Small intestine (tissue), 7 donors: ENCODE measurements around the gene IFNA1. TPM values are rescaled to one million over a fixed set of nuclear protein-coding genes. Genes with fewer than 3 reads are reported as not detected.
"Not testable (repeated sequence)": the region's sequence is repeated elsewhere in the genome, so short reads cannot be mapped to it uniquely, and the experiment has no call there.

Source experiments
- DNase-seq, 2 donors: peaks; one replicate each; pipeline versions ENCODE4 v3.0.0 to v3.0.0-alpha.2; 2013
- FAIRE-seq: peaks from 2 replicates; lab custom pipeline; 2012; peaks lifted over from hg19 to GRCh38; lab: Jason Lieb, UNC
- H3K27ac ChIP-seq, 3 donors: one replicate each; pipeline ENCODE4 v1.5.1; 2013; ENCODE audit warnings: low read length in 2 of 3, mild to moderate bottlenecking in 2 of 3, control low read depth in 1 of 3, inconsistent platforms in 1 of 3, low read depth in 1 of 3, moderate library complexity in 1 of 3
- H3K27me3 ChIP-seq, 3 donors: one replicate each; pipeline ENCODE4 v1.6.1; 2013; ENCODE audit warnings: low read length in 3 of 3, inconsistent platforms in 1 of 3; ENCODE audit not compliant: control insufficient read depth in 3 of 3, insufficient read depth in 3 of 3
- H3K36me3 ChIP-seq, 3 donors: one replicate each; pipeline ENCODE4 v1.6.1; 2013; ENCODE audit warnings: low read length in 3 of 3, inconsistent platforms in 1 of 3, low read depth in 1 of 3, mild to moderate bottlenecking in 1 of 3, moderate library complexity in 1 of 3; ENCODE audit not compliant: control insufficient read depth in 3 of 3, insufficient read depth in 2 of 3
- H3K4me1 ChIP-seq, 3 donors: one replicate each; pipeline ENCODE4 v1.6.1; 2013; ENCODE audit warnings: low read length in 2 of 3, inconsistent platforms in 1 of 3, low read depth in 1 of 3, mild to moderate bottlenecking in 1 of 3, moderate library complexity in 1 of 3; ENCODE audit not compliant: control insufficient read depth in 3 of 3, insufficient read depth in 2 of 3
- H3K4me3 ChIP-seq, 3 donors: one replicate each; pipeline ENCODE4 v1.5.1; 2013; ENCODE audit warnings: low read length in 3 of 3, control low read depth in 1 of 3, inconsistent platforms in 1 of 3, low read depth in 1 of 3, mild to moderate bottlenecking in 1 of 3, moderate library complexity in 1 of 3
- H3K9me3 ChIP-seq, 2 donors: one replicate each; pipeline ENCODE4 v1.6.1; 2013; ENCODE audit warnings: low read depth in 1 of 2, low read length in 1 of 2; ENCODE audit not compliant: control insufficient read depth in 2 of 2, insufficient read depth in 1 of 2
- WGBS, 3 donors: extraction: QIAGEN DNeasy Blood & Tissue Kit; methylation state at CpG; one replicate each; pipeline ENCODE4 v1.1.7; 2013; 5-methylcytosine and 5-hydroxymethylcytosine counted together
- polyA plus RNA-seq, 4 donors: library from polyadenylated mRNA; stranded (reverse) in 3 of 4; unstranded in 1 of 4; fragments of 200-250 nt in 3 of 4; fragments of 120-200 nt in 1 of 4; gene quantifications; one replicate each; pipeline versions ENCODE4 v1.2.1 to v1.2.3, GENCODE V29; 2013
- donor health status: healthy with polysubstance abuse.
- donor health status: control.
- donor health status: control.
- donor health status: Bipolar disorder and iron deficiency.
- donor health status: healthy.

Gene IFNA1
- polyA plus RNA-seq, 4 donors = not detected

DNA sequence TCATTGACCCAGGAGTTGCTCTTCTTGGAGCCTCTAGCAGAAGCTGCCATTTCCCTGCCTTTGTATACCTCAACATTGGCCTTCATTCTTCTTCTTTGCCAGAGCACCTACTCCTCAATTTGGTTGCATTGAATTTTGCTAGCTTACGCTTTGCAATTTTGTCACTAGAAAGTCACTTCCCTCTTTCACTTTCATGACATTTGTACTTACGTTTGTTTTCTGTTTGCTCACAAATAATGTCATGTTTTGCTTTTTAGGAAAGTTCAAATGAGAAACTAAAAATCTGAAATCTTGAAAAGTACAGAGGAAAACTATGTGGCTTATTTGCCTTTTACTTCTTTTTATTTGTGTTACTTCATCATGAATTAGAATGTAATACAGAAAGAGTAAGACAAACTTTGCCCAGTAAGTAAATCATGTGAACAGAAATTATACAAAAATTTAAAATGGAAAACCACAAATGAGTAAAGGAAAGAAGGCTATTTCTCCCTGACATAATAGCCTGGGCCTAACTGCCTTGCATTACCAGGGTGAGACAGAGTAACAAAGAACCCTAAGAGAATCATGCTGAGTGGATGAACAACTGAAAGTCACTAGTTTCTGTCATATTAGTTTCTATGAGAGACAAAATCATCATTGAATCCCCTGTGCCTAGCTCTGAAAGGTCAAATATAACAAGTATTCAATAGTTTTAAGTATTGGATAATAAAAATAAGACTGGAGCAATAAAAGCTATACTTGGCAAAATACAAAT, 7.4 kb upstream of the IFNA1 start:
- H3K4me3 ChIP-seq = no peak overlapping the region
- H3K27ac ChIP-seq = no peak overlapping the region
- H3K36me3 ChIP-seq = no peaks in the 10 kb centered on the region
- H3K9me3 ChIP-seq = no peaks in the 10 kb centered on the region
- no peak for DNase-seq
- FAIRE-seq = no peak
- H3K27me3 ChIP-seq = peaks cover 0 to 3% (median 2%) of the 10 kb centered on the region in 3 donors
- WGBS, 3 donors = 57 to 78% (median 70%) methylated on average over 2 of the region's 2 CpGs
- no peaks in the 10 kb centered on the region for H3K4me1 ChIP-seq

DNA sequence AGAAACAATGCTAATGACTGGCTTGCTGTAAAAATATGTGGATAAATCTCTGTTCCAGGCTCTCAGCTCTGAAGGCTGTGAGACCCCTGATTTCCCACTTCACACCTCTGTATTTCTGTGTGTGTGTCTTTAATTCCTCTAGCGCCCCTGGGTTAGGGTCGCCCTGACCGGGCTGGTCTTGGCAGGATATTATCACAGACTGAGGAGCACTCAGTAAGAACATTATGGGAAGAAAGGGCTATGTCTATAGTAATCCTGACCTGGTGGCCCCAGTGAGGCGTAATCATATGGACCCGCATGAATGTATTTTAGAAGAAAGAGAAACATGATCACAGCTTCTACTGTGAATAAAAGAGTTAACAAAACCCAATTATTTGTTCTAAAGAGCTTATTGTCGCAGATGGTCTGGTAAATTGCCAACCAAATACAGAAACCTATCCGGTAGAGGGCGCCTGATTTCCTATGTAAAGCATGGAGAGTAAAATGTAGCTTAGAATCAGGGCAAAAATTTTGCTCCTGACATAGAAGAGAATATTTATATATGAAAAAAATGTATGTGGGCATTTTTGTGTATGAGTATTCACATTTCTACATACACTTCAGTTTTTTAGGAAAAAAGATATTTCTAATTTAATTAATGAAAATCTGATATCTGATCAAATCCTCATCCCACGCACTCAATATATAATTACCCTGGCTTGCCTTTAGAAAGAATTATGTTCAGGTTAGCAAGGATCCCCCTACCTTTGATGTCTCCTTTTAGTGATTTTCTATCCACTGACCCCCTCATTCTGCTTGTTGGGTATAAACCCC, 5.8 kb upstream of the IFNA1 start:
- WGBS, 3 donors = 40 to 59% (median 51%) methylated on average over 9 of the region's 9 CpGs
- DNase-seq = peak; percentile 49 to 68
- no peaks in the 10 kb centered on the region for H3K4me1 ChIP-seq
- no peak for FAIRE-seq
- no peaks in the 10 kb centered on the region for H3K36me3 ChIP-seq
- no peak overlapping the region for H3K27ac ChIP-seq
- no peaks in the 10 kb centered on the region for H3K9me3 ChIP-seq
- H3K4me3 ChIP-seq = no peak overlapping the region
- peaks cover 0 to 4% (median 2%) of the 10 kb centered on the region in 3 donors for H3K27me3 ChIP-seq

DNA sequence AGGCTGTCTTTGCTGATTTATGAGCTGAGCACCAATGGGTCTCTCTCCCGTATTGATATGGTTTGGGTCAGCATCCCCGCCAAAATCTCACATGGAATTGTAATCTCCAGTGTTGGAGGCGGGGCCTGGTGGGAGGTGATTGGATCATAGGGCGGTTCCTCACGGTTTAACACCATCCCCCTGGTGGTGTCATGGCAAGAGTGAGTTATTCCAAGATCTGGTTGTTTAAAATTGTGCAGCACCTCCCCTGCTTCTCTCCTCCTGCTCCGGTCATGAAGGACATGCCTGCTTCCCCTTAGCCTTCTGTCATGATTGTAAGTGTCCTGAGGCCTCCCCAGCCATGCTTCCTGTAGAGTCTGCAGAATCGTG, 5.2 kb upstream of the IFNA1 start:
- H3K36me3 ChIP-seq, FAIRE-seq, H3K4me1 ChIP-seq, H3K27me3 ChIP-seq, H3K27ac ChIP-seq, DNase-seq, H3K4me3 ChIP-seq, H3K9me3 ChIP-seq: not testable (repeated sequence)
- 70 to 78% (median 73%) methylated on average over 7 of the region's 7 CpGs for WGBS, 3 donors

DNA sequence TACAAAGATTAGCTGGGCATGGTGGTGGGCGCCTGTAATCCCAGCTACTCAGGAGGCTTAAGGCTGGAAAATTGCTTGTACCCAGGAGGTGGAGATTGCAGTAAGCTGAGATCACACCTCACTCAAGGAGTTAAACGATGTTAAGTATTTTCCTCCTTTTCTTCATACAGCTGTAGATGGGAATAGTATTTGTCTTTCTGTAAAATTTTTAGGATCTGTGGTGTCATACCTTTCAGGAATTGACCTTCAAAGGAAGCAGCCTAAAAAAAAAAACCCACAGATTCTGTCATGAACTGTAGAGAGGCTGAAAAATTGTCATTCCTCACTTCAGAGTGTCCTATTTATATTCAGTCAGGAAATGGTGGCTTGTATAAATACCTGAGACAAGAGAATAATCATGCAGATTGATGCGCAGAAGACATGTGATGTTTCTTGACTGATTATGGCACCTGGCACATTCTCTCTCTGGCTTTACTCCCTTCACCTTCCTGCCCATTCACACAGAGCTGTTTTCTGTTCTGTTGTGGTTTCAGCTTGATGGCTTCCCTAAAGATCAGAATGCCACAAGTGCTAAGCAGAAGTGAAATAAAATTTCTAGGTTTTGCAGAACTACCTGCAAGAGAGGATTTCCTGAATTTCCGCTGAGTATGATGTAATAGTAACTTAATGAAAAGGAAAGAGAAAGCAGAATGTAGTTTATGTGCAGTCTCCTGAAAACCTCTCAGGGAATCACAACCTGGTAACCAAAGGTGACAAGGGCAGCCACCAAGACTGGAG, 3.8 kb downstream of the IFNA1 start:
- H3K4me3 ChIP-seq = no peak overlapping the region
- no peaks in the 10 kb centered on the region for H3K4me1 ChIP-seq
- H3K27ac ChIP-seq = no peak overlapping the region
- 76 to 91% (median 78%) methylated on average over 4 of the region's 4 CpGs for WGBS, 3 donors
- peaks cover 0 to 2% (median 0%) of the 10 kb centered on the region in 3 donors for H3K27me3 ChIP-seq
- no peak for FAIRE-seq
- no peaks in the 10 kb centered on the region for H3K36me3 ChIP-seq
- no peaks in the 10 kb centered on the region for H3K9me3 ChIP-seq
- DNase-seq = peak in 1 of 2 donors; percentile 5

DNA sequence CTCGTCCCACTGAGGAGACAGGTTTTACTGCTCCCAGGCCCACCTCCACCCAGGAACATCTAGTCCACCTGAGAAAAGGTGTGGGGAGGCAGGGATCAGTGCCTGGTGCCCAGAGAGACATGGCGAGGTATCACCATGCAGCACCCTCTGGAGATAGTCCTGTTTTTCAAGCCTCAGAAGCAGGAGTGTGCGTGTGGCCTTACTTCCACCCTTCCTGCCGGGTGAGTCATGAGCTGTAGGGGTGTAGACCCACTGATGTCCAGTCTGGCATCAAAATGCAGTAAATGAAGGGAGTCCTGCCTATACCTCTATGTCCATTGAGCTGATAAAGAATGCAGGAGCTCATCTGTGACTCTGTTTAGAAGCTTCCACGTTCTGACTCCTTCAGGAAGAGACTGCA, 9.1 kb downstream of the IFNA1 start:
- DNase-seq, H3K4me3 ChIP-seq, H3K4me1 ChIP-seq, H3K9me3 ChIP-seq, H3K36me3 ChIP-seq, H3K27ac ChIP-seq, FAIRE-seq, H3K27me3 ChIP-seq: not testable (repeated sequence)
- 79 to 90% (median 83%) methylated on average over 5 of the region's 5 CpGs for WGBS, 3 donors

DNA sequence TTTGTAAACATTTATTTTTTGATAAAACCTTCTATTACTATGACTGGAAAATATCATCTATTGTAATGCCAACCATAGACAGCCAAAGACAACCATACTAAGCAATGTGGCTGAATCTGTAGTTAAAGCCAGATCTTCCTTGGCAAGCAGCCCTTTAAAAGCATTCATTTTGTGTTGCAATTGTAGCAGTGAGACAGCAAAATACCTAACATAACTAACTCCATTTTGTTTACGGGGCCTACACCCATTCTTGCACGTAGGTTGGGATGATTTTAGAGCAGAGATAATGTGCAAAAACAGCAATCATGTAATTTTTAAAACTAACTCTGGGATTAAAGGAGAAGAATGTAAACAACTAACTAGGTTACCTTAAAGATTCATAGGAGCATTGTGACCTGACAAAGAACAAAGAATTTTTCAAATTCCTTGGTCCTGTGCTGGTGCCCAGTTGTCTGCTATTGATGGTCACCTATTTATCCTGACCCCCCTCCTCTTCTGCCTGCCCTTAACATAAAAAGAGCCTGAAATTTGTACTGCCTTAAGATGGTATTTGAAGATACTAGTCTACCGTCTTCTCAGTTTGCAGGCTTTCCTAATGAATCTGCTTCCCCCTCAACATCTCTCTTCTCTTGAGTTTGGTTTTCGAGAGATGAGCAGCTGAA, 10.6 kb downstream of the IFNA1 start:
- H3K36me3 ChIP-seq = no peaks in the 10 kb centered on the region
- H3K27ac ChIP-seq = no peak overlapping the region
- no peaks in the 10 kb centered on the region for H3K4me1 ChIP-seq
- no peaks in the 10 kb centered on the region for H3K9me3 ChIP-seq
- 81 to 93% (median 87%) methylated on average over 4 of the region's 4 CpGs for whole genome bisulfite sequencing, 3 donors
- H3K27me3 ChIP-seq = no peaks in the 10 kb centered on the region
- H3K4me3 ChIP-seq = no peak overlapping the region
- FAIRE-seq (no peak), DNase-seq (no peak)

DNA sequence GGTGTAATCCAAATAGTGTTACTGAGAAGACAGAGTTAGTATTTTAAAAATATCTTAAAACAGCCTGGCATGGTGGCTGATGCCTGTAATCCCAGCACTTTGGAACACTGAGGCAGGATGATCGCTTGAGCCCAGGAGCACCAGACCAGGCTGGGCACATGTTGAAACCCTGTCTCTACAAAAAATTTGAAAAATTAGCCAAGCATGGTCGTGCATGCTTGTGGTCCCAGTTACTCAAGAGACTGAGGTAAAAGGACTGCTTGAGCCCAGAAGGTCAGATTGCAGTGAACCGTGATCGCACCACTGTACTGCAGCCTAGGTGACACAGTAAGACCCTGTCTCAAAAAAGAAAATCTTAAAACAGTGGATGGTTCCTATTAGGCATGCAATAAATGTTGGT, 12.4 kb downstream of the IFNA1 start:
- Histone ChIP-seq H3K36me3 (no peaks in the 10 kb centered on the region), H3K4me3 (no peak overlapping the region), H3K27ac (no peak overlapping the region), H3K27me3 (no peaks in the 10 kb centered on the region), H3K9me3 (no peaks in the 10 kb centered on the region), H3K4me1 (no peaks in the 10 kb centered on the region)
- 87 to 93% (median 88%) methylated on average over 4 of the region's 4 CpGs for WGBS, 3 donors
- no peak for FAIRE-seq
- DNase-seq = no peak

DNA sequence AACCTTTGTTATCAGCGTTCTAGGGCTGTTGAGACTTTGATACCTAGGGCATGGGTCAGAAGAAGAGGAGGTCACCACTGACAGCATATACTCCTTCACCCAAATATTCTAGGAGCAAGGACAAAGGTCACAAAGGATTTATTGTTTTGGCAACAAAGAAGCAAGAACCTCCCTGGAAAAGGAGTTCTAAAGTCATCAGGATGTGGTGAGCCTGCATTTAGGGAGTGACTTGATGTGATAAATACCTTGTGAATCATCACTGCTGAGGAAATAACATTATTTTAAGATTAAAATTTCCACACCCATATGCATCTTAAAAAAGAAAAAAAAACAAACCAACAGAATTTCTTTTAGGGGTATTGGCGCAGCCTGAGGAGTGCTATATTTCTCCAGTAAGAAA, 13.9 kb downstream of the IFNA1 start:
- no peak for FAIRE-seq
- H3K36me3 ChIP-seq = no peaks in the 10 kb centered on the region
- no peaks in the 10 kb centered on the region for H3K4me1 ChIP-seq
- no peak overlapping the region for H3K4me3 ChIP-seq
- no peaks in the 10 kb centered on the region for H3K27me3 ChIP-seq
- no peak overlapping the region for H3K27ac ChIP-seq
- no peaks in the 10 kb centered on the region for H3K9me3 ChIP-seq
- WGBS, 3 donors = 47 to 72% (median 66%) methylated on average over 2 of the region's 2 CpGs
- DNase-seq = peak in 1 of 2 donors; percentile 44
